ENCODE results near the gene GTPBP2. TPM values are rescaled to one million over a fixed set of nuclear protein-coding genes. Genes with fewer than 3 reads are reported as not detected.

The GTPBP2 gene
- total and polyA plus RNA-seq, 4 donors = 22.9 to 62.8 (median 61.4) TPM

- no peak overlapping the region for H3K4me3 ChIP-seq (ENCODE audit: low read length in 2 of 2)
- H3K4me1 ChIP-seq (ENCODE audit: control insufficient read depth in 1 of 2, insufficient read depth in 2 of 2, low read length in 2 of 2) = peaks cover 0 to 3% of the 10 kb centered on the region in 2 donors
- no peaks in the 10 kb centered on the region for H3K9me3 ChIP-seq (ENCODE audit: control insufficient read depth, low read length)
- ATAC-seq (ENCODE audit: low FRiP score) = no peak
- 96 to 98% methylated on average over 1 of the region's 1 CpG for WGBS, 2 donors
- H3K36me3 ChIP-seq (ENCODE audit: control insufficient read depth in 1 of 2, insufficient read depth in 2 of 2, low read length in 1 of 2) = no peaks in the 10 kb centered on the region
- H3K27me3 ChIP-seq (ENCODE audit: control insufficient read depth in 1 of 2, insufficient read depth in 2 of 2, low read length in 1 of 2) = no peaks in the 10 kb centered on the region
- no peak for DNase-seq
- intact Hi-C loops (cut with DNase I) = no loop called here
- no peak overlapping the region for H3K27ac ChIP-seq (ENCODE audit: low read depth in 1 of 2, low read length in 2 of 2)
Measured at GRCh38 chr6:43630980-43631619, 2.0 kb upstream of the GTPBP2 start.

GRCh38 chr6:43629505-43630300, 639 bp upstream of the GTPBP2 start:
- DNase-seq (peak; percentile 96 to 97), ATAC-seq (ENCODE audit: low FRiP score) (peak; percentile 94)
- no peaks in the 10 kb centered on the region for H3K9me3 ChIP-seq (ENCODE audit: control insufficient read depth, low read length)
- peak overlapping the region; percentile 88 to 89 for H3K27ac ChIP-seq (ENCODE audit: low read depth in 1 of 2, low read length in 2 of 2)
- H3K4me1 ChIP-seq (ENCODE audit: control insufficient read depth in 1 of 2, insufficient read depth in 2 of 2, low read length in 2 of 2) = peaks cover 0 to 3% of the 10 kb centered on the region in 2 donors
- H3K27me3 ChIP-seq (ENCODE audit: control insufficient read depth in 1 of 2, insufficient read depth in 2 of 2, low read length in 1 of 2) = no peaks in the 10 kb centered on the region
- 0% methylated on average over 40 to 41 of the region's 41 CpGs for WGBS, 2 donors
- no peaks in the 10 kb centered on the region for H3K36me3 ChIP-seq (ENCODE audit: control insufficient read depth in 1 of 2, insufficient read depth in 2 of 2, low read length in 1 of 2)
- intact Hi-C loops (cut with DNase I) = no loop called here
- peak overlapping the region; percentile 52 to 69 for H3K4me3 ChIP-seq (ENCODE audit: low read length in 2 of 2)

GRCh38 chr6:43628393-43629103, 516 bp downstream of the GTPBP2 start:
- Histone ChIP-seq H3K9me3 (ENCODE audit: control insufficient read depth, low read length) (no peaks in the 10 kb centered on the region), H3K4me3 (ENCODE audit: low read length in 2 of 2) (peak overlapping the region; percentile 40 to 70), H3K36me3 (ENCODE audit: control insufficient read depth in 1 of 2, insufficient read depth in 2 of 2, low read length in 1 of 2) (no peaks in the 10 kb centered on the region), H3K27ac (ENCODE audit: low read depth in 1 of 2, low read length in 2 of 2) (peak overlapping the region; percentile 32 to 39), H3K4me1 (ENCODE audit: control insufficient read depth in 1 of 2, insufficient read depth in 2 of 2, low read length in 2 of 2) (peaks cover 0 to 3% of the 10 kb centered on the region in 2 donors), H3K27me3 (ENCODE audit: control insufficient read depth in 1 of 2, insufficient read depth in 2 of 2, low read length in 1 of 2) (no peaks in the 10 kb centered on the region)
- intact Hi-C loops (cut with DNase I) = no loop called here
- peak in 1 of 2 donors; percentile 72 for DNase-seq
- no peak for ATAC-seq (ENCODE audit: low FRiP score)
- 0 to 1% methylated on average over 25 of the region's 25 CpGs for WGBS, 2 donors

- Histone ChIP-seq H3K27me3 (ENCODE audit: control insufficient read depth in 1 of 2, insufficient read depth in 2 of 2, low read length in 1 of 2) (no peaks in the 10 kb centered on the region), H3K9me3 (ENCODE audit: control insufficient read depth, low read length) (no peaks in the 10 kb centered on the region), H3K27ac (ENCODE audit: low read depth in 1 of 2, low read length in 2 of 2) (peak overlapping the region in 1 of 2 donors; percentile 61), H3K36me3 (ENCODE audit: control insufficient read depth in 1 of 2, insufficient read depth in 2 of 2, low read length in 1 of 2) (peaks cover 0 to 2% of the 10 kb centered on the region in 2 donors), H3K4me1 (ENCODE audit: control insufficient read depth in 1 of 2, insufficient read depth in 2 of 2, low read length in 2 of 2) (peaks cover 0 to 3% of the 10 kb centered on the region in 2 donors), H3K4me3 (ENCODE audit: low read length in 2 of 2) (no peak overlapping the region)
- 57 to 61% methylated on average over 5 of the region's 5 CpGs for WGBS, 2 donors
- DNase-seq = peak; percentile 84 to 90
- peak; percentile 30 for ATAC-seq (ENCODE audit: low FRiP score)
- intact Hi-C loops (cut with DNase I) = no loop called here
Measured at GRCh38 chr6:43627008-43627825, 1.8 kb downstream of the GTPBP2 start.

- Histone ChIP-seq H3K27ac (ENCODE audit: low read depth in 1 of 2, low read length in 2 of 2) (no peak overlapping the region), H3K4me1 (ENCODE audit: control insufficient read depth in 1 of 2, insufficient read depth in 2 of 2, low read length in 2 of 2) (peaks cover 0 to 3% of the 10 kb centered on the region in 2 donors), H3K9me3 (ENCODE audit: control insufficient read depth, low read length) (no peaks in the 10 kb centered on the region), H3K27me3 (ENCODE audit: control insufficient read depth in 1 of 2, insufficient read depth in 2 of 2, low read length in 1 of 2) (no peaks in the 10 kb centered on the region), H3K4me3 (ENCODE audit: low read length in 2 of 2) (no peak overlapping the region), H3K36me3 (ENCODE audit: control insufficient read depth in 1 of 2, insufficient read depth in 2 of 2, low read length in 1 of 2) (peaks cover 0 to 2% of the 10 kb centered on the region in 2 donors)
- DNase-seq (no peak), ATAC-seq (ENCODE audit: low FRiP score) (no peak)
- 92 to 94% methylated on average over 16 of the region's 16 CpGs for WGBS, 2 donors
- intact Hi-C loops (cut with DNase I) = no loop called here
Measured at GRCh38 chr6:43625393-43625992, 3.6 kb downstream of the GTPBP2 start.

GRCh38 chr6:43624786-43625288, 4.2 kb downstream of the GTPBP2 start:
- H3K36me3 ChIP-seq (ENCODE audit: control insufficient read depth in 1 of 2, insufficient read depth in 2 of 2, low read length in 1 of 2) = peaks cover 0 to 2% of the 10 kb centered on the region in 2 donors
- H3K4me3 ChIP-seq (ENCODE audit: low read length in 2 of 2) = no peak overlapping the region
- DNase-seq (no peak), ATAC-seq (ENCODE audit: low FRiP score) (no peak)
- intact Hi-C loops (cut with DNase I) = no loop called here
- no peaks in the 10 kb centered on the region for H3K27me3 ChIP-seq (ENCODE audit: control insufficient read depth in 1 of 2, insufficient read depth in 2 of 2, low read length in 1 of 2)
- WGBS, 2 donors = 73 to 76% methylated on average over 7 of the region's 7 CpGs
- no peak overlapping the region for H3K27ac ChIP-seq (ENCODE audit: low read depth in 1 of 2, low read length in 2 of 2)
- peaks cover 0 to 3% of the 10 kb centered on the region in 2 donors for H3K4me1 ChIP-seq (ENCODE audit: control insufficient read depth in 1 of 2, insufficient read depth in 2 of 2, low read length in 2 of 2)
- H3K9me3 ChIP-seq (ENCODE audit: control insufficient read depth, low read length) = no peaks in the 10 kb centered on the region

- 75 to 79% methylated on average over 12 of the region's 12 CpGs for WGBS, 2 donors
- H3K36me3 ChIP-seq (ENCODE audit: control insufficient read depth in 1 of 2, insufficient read depth in 2 of 2, low read length in 1 of 2) = peaks cover under 1 to 2% of the 10 kb centered on the region in 2 donors
Measured at GRCh38 chr6:43623880-43624785, 4.9 kb downstream of the GTPBP2 start.

More at GRCh38 chr6:43623880-43624785, 4.9 kb downstream of the GTPBP2 start:
- intact Hi-C loops (cut with DNase I) = no loop called here
- Histone ChIP-seq H3K27me3 (ENCODE audit: control insufficient read depth in 1 of 2, insufficient read depth in 2 of 2, low read length in 1 of 2) (no peaks in the 10 kb centered on the region), H3K4me1 (ENCODE audit: control insufficient read depth in 1 of 2, insufficient read depth in 2 of 2, low read length in 2 of 2) (peaks cover 0 to 3% of the 10 kb centered on the region in 2 donors), H3K4me3 (ENCODE audit: low read length in 2 of 2) (no peak overlapping the region), H3K9me3 (ENCODE audit: control insufficient read depth, low read length) (no peaks in the 10 kb centered on the region), H3K27ac (ENCODE audit: low read depth in 1 of 2, low read length in 2 of 2) (no peak overlapping the region)
- no peak for ATAC-seq (ENCODE audit: low FRiP score)
- DNase-seq = no peak

Data from aorta (tissue), 5 donors.